Thoracic aorta (tissue), 2 donors: ENCODE data around the gene CCDC71L. TPM values are rescaled to one million over a fixed set of nuclear protein-coding genes. Genes with fewer than 3 reads are reported as not detected.
A peak's percentile ranks its signal among the peaks of the same experiment; 100 is the strongest.

ENCODE experiments used
- ATAC-seq: fragments of 150-250 bp; one replicate; pipeline ENCODE4 v1.8.0; 2017; ENCODE audit warnings: low read depth; ENCODE audit not compliant: insufficient number of reproducible peaks, low FRiP score
- DNase-seq: peaks from one replicate; pipeline ENCODE4 v3.0.0-alpha.2; 2020; ENCODE audit warnings: low spot score
- H3K27ac ChIP-seq, 2 donors: fragments of 200-600 bp; sonication (generic); 1 replicate in 1 of 2; 2 replicates in 1 of 2; pipeline ENCODE4 v1.5.1; 2016; ENCODE audit warnings: mild to moderate bottlenecking in 2 of 2, moderate library complexity in 2 of 2
- H3K27me3 ChIP-seq: fragments of 200-600 bp; sonication (generic); replicated peaks from 2 replicates; pipeline ENCODE4 v1.6.0; 2016; ENCODE audit warnings: mild to moderate bottlenecking; ENCODE audit not compliant: insufficient read depth
- H3K36me3 ChIP-seq: fragments of 200-600 bp; sonication (generic); one replicate; pipeline ENCODE4 v1.5.1; 2016
- H3K4me1 ChIP-seq, 2 donors: fragments of 200-600 bp; sonication (generic); 1 replicate in 1 of 2; 2 replicates in 1 of 2; pipeline versions ENCODE4 v1.5.1 to v1.6.0; 2016; ENCODE audit warnings: low read depth in 2 of 2, mild to moderate bottlenecking in 1 of 2; ENCODE audit not compliant: control insufficient read depth in 1 of 2
- H3K4me3 ChIP-seq: fragments of 200-600 bp; sonication (generic); 2 replicates; pipeline ENCODE4 v1.5.1; 2016; ENCODE audit warnings: mild to moderate bottlenecking
- H3K9me3 ChIP-seq: fragments of 200-600 bp; sonication (generic); 2 replicates; pipeline ENCODE4 v1.5.1; 2016
- total RNA-seq, 2 donors: library from RNA; depleted of rRNA; stranded (reverse); fragments of >200 nt; gene quantifications; one replicate each; pipeline versions ENCODE4 v1.1.0 to v1.2.3, GENCODE V29; 2016
- TF ChIP-seq, protein P1 (sequence below): fragments of 200-600 bp; sonication (generic); IDR thresholded peaks from one replicate; pipeline ENCODE4 v1.5.1; 2019; ENCODE audit warnings: antibody characterized with exemption

CCDC71L gene
- total RNA-seq, 2 donors from 2014 or later = 57.9 to 101 TPM

DNA sequence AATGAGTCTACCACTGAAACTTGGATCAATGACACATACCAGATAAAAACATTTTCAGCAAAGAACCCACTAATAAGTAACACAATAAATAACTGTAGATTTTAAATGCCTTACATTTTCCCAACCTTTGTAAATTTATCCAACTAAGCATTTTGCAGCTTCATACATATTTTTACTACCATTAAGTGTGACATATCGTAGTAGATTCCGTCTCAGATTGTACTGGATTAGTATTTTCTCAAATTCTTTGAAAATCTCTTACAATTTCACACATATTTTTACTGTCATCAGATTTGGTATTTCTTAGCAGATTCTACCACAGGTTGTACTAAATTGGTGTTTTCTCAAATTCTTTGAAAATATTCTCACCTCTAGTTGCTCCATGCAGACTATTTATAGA lies 26.0 kb downstream of the CCDC71L start:
- no peak overlapping the region for H3K4me3 ChIP-seq
- no peak for DNase-seq
- H3K4me1 ChIP-seq = peaks cover 2 to 6% of the 10 kb centered on the region in 2 donors
- no peaks in the 10 kb centered on the region for H3K9me3 ChIP-seq
- no peaks in the 10 kb centered on the region for H3K27me3 ChIP-seq
- H3K36me3 ChIP-seq = no peaks in the 10 kb centered on the region
- ATAC-seq = no peak
- TF ChIP-seq, protein P1, sequence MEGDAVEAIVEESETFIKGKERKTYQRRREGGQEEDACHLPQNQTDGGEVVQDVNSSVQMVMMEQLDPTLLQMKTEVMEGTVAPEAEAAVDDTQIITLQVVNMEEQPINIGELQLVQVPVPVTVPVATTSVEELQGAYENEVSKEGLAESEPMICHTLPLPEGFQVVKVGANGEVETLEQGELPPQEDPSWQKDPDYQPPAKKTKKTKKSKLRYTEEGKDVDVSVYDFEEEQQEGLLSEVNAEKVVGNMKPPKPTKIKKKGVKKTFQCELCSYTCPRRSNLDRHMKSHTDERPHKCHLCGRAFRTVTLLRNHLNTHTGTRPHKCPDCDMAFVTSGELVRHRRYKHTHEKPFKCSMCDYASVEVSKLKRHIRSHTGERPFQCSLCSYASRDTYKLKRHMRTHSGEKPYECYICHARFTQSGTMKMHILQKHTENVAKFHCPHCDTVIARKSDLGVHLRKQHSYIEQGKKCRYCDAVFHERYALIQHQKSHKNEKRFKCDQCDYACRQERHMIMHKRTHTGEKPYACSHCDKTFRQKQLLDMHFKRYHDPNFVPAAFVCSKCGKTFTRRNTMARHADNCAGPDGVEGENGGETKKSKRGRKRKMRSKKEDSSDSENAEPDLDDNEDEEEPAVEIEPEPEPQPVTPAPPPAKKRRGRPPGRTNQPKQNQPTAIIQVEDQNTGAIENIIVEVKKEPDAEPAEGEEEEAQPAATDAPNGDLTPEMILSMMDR = no peak
- H3K27ac ChIP-seq = no peak overlapping the region

DNA sequence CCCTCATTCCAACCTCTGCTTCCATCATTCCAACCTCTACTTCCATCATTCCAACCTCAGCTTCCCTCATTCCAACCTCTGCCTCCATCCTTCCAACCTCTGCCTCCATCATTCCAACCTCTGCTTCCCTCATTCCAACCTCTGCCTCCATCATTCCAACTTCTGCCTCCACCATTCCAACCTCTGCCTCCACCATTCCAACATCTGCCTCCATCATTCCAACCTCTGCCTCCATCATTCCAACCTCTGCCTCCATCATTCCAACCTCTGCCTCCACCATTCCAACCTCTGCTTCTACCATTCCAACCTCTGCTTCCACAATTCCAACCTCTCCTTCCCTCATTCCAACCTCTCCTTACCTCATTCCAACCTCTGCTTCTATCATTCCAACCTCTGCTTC lies 30.3 kb downstream of the CCDC71L start:
- DNase-seq (no peak), ATAC-seq (no peak)
- no peak overlapping the region for H3K27ac ChIP-seq
- TF ChIP-seq, protein P1 = no peak
- no peaks in the 10 kb centered on the region for H3K27me3 ChIP-seq
- H3K36me3 ChIP-seq = no peaks in the 10 kb centered on the region
- no peaks in the 10 kb centered on the region for H3K9me3 ChIP-seq
- H3K4me1 ChIP-seq = peaks cover 4 to 18% of the 10 kb centered on the region in 2 donors
- H3K4me3 ChIP-seq = no peak overlapping the region

DNA sequence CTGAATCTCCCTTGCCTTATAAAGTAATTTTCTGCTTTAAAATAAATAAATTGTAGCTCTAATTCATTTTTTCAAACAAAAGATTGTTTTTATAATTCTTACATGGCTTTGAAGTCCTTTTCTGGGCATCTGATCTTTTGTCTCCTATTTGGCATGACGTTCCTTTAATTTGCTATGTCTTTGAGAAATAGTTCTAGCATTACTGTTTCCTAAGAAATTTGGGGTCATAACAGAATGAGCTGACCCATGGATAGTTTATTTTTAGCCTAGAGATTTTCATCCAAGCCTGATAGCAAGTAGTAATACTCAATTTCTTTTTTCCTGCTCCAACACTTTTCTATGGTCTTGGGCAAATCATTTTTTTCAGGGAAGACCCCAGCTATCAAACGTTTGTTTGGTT lies 31.4 kb downstream of the CCDC71L start:
- Histone ChIP-seq H3K27me3 (no peaks in the 10 kb centered on the region), H3K9me3 (no peaks in the 10 kb centered on the region), H3K36me3 (no peaks in the 10 kb centered on the region), H3K4me1 (peaks cover 4 to 19% of the 10 kb centered on the region in 2 donors), H3K4me3 (no peak overlapping the region), H3K27ac (peak overlapping the region in 1 of 2 donors; percentile 27)
- TF ChIP-seq, protein P1 = no peak
- ATAC-seq = no peak
- no peak for DNase-seq

DNA sequence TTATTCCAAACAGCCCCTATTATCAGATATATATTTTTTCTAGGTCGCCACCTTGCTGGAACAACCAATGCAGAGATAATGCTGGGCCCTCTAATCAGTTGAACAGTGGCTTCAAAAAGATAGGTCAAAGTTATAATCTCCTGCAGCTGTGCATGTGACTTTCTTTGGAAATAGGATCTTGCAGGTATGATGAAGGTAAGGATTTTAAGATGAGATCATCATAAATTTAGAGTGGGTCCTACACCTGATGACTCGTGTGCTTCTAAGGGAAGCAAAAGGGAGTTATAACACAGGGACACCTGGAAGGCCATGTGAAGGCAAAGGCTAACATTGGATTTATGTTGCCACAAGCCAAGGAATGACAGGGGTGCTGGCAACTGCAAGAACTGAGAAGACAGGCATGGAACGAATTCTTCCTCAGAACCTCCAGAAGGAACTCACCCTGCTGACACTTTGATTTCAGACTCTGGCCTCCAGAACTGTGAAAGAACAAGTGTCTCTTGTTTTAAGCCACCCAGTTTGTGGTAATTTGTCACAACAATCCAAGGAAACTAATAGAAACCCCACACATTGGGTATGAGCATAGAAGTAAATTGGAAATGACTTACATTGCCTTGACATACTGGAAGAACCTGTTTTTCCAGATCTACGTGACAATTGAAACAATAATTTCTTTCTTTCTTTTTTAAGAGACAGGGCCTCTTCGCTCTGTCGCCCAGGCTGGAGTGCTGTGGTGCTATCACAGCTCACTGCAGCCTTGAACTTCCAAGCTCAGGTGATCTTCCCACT lies 34.4 kb downstream of the CCDC71L start:
- TF ChIP-seq, protein P1 = no peak
- H3K4me3 ChIP-seq = no peak overlapping the region
- H3K4me1 ChIP-seq = peaks cover 7 to 31% of the 10 kb centered on the region in 2 donors
- DNase-seq (no peak), ATAC-seq (no peak)
- H3K27ac ChIP-seq = no peak overlapping the region
- peaks cover 6% of the 10 kb centered on the region for H3K9me3 ChIP-seq
- no peaks in the 10 kb centered on the region for H3K36me3 ChIP-seq
- no peaks in the 10 kb centered on the region for H3K27me3 ChIP-seq

DNA sequence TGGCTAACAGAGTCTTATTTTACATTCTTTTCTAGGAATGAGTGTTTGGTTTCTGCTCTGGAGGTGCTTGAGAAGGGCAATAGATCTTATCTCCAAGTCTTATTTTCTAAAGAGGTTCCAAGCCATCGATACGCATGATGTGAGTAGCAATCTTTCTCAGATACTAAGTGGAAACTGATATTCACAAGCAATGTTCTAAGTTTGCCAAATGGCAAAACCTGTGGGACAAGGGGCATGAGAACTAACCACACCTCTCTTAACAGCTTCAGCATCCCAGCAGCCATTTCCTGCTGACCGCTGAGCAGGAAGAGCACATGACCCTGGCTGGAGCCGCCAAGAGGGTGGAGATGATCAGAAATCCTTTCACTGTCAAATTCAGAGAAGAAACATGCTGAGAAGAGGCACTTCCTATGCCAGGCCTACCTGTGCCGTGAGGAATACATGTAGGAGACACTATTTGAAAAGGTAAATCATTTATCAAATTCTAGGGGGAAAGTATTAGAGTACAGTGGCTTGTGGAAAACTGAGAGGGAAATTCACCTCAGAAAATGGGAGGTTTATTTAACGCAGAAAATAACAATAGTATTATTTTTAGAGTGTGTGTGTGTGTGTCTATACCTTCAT lies 35.2 kb downstream of the CCDC71L start:
- TF ChIP-seq, protein P1 = no peak
- Histone ChIP-seq H3K27me3 (no peaks in the 10 kb centered on the region), H3K4me3 (no peak overlapping the region), H3K36me3 (no peaks in the 10 kb centered on the region), H3K4me1 (peaks cover 7 to 31% of the 10 kb centered on the region in 2 donors), H3K27ac (no peak overlapping the region), H3K9me3 (peaks cover 9% of the 10 kb centered on the region)
- ATAC-seq = no peak
- DNase-seq = no peak
